Measurements from ENCODE around the gene SLC4A1AP.

The SLC4A1AP gene

GRCh38 chr2:27723372-27724144, 59.9 kb downstream of the SLC4A1AP start:
- Histone ChIP-seq H3K36me3 (ENCODE audit: low read length) (no peaks in the 10 kb centered on the region), H3K9me2 (replicated peaks; ENCODE audit: insufficient read depth, low read length) (no peaks in the 10 kb centered on the region), H3K79me2 (ENCODE audit: insufficient read depth, low read length) (no peaks in the 10 kb centered on the region), H4K20me1 (ENCODE audit: low read depth, low read length) (no peaks in the 10 kb centered on the region), H3K9me3 (ENCODE audit: insufficient read depth, low read length) (no peaks in the 10 kb centered on the region), H3K27ac (ENCODE audit: low read depth, low read length) (no peak overlapping the region), H3F3A (ENCODE audit: insufficient read depth) (no peaks in the 10 kb centered on the region), H3K9ac (ENCODE audit: low read length) (no peak overlapping the region), H3K4me2 (ENCODE audit: low read depth, low read length, poor library complexity, severe bottlenecking) (no peak overlapping the region), H3K27me3 (ENCODE audit: low read length) (no peaks in the 10 kb centered on the region), H2AFZ (ENCODE audit: low read depth, low read length, severe bottlenecking) (no peak overlapping the region), H3K4me3 (ENCODE audit: insufficient read depth, low read length, poor library complexity, severe bottlenecking) (no peak overlapping the region)
- TF ChIP-seq EZH2phosphoT487 (conservative IDR thresholded peaks at IDR 0.05; ENCODE audit: low read length) = no peak
- TF ChIP-seq, protein P1, sequence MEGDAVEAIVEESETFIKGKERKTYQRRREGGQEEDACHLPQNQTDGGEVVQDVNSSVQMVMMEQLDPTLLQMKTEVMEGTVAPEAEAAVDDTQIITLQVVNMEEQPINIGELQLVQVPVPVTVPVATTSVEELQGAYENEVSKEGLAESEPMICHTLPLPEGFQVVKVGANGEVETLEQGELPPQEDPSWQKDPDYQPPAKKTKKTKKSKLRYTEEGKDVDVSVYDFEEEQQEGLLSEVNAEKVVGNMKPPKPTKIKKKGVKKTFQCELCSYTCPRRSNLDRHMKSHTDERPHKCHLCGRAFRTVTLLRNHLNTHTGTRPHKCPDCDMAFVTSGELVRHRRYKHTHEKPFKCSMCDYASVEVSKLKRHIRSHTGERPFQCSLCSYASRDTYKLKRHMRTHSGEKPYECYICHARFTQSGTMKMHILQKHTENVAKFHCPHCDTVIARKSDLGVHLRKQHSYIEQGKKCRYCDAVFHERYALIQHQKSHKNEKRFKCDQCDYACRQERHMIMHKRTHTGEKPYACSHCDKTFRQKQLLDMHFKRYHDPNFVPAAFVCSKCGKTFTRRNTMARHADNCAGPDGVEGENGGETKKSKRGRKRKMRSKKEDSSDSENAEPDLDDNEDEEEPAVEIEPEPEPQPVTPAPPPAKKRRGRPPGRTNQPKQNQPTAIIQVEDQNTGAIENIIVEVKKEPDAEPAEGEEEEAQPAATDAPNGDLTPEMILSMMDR (IDR thresholded peaks at IDR 0.05; ENCODE audit: insufficient read depth, low read length, poor library complexity, severe bottlenecking) = peak; percentile 59

GRCh38 chr2:27724191-27724590, 60.5 kb downstream of the SLC4A1AP start:
- Histone ChIP-seq H3K9me2 (replicated peaks; ENCODE audit: insufficient read depth, low read length) (no peaks in the 10 kb centered on the region), H4K20me1 (ENCODE audit: low read depth, low read length) (no peaks in the 10 kb centered on the region), H3K9ac (ENCODE audit: low read length) (no peak overlapping the region), H3K36me3 (ENCODE audit: low read length) (no peaks in the 10 kb centered on the region), H2AFZ (ENCODE audit: low read depth, low read length, severe bottlenecking) (no peak overlapping the region), H3K9me3 (ENCODE audit: insufficient read depth, low read length) (no peaks in the 10 kb centered on the region), H3K79me2 (ENCODE audit: insufficient read depth, low read length) (no peaks in the 10 kb centered on the region), H3K4me2 (ENCODE audit: low read depth, low read length, poor library complexity, severe bottlenecking) (no peak overlapping the region), H3K27ac (ENCODE audit: low read depth, low read length) (no peak overlapping the region), H3F3A (ENCODE audit: insufficient read depth) (no peaks in the 10 kb centered on the region), H3K27me3 (ENCODE audit: low read length) (no peaks in the 10 kb centered on the region), H3K4me3 (ENCODE audit: insufficient read depth, low read length, poor library complexity, severe bottlenecking) (no peak overlapping the region)
- TF ChIP-seq EZH2phosphoT487 (conservative IDR thresholded peaks at IDR 0.05; ENCODE audit: low read length) = no peak
- TF ChIP-seq, protein P1 (IDR thresholded peaks at IDR 0.05; ENCODE audit: insufficient read depth, low read length, poor library complexity, severe bottlenecking) = no peak

GRCh38 chr2:27724905-27725701, 61.4 kb downstream of the SLC4A1AP start:
- no peaks in the 10 kb centered on the region for H3K79me2 ChIP-seq (ENCODE audit: insufficient read depth, low read length)
- H3K9me3 ChIP-seq (ENCODE audit: insufficient read depth, low read length) = no peaks in the 10 kb centered on the region
- no peak overlapping the region for H2AFZ ChIP-seq (ENCODE audit: low read depth, low read length, severe bottlenecking)
- no peaks in the 10 kb centered on the region for H4K20me1 ChIP-seq (ENCODE audit: low read depth, low read length)
- no peaks in the 10 kb centered on the region for H3K9me2 ChIP-seq (replicated peaks; ENCODE audit: insufficient read depth, low read length)
- H3K4me2 ChIP-seq (ENCODE audit: low read depth, low read length, poor library complexity, severe bottlenecking) = no peak overlapping the region
- H3K9ac ChIP-seq (ENCODE audit: low read length) = no peak overlapping the region
- no peak overlapping the region for H3K4me3 ChIP-seq (ENCODE audit: insufficient read depth, low read length, poor library complexity, severe bottlenecking)
- no peak for TF ChIP-seq EZH2phosphoT487 (conservative IDR thresholded peaks at IDR 0.05; ENCODE audit: low read length)
- TF ChIP-seq, protein P1 (IDR thresholded peaks at IDR 0.05; ENCODE audit: insufficient read depth, low read length, poor library complexity, severe bottlenecking) = no peak
- no peaks in the 10 kb centered on the region for H3K36me3 ChIP-seq (ENCODE audit: low read length)
- no peaks in the 10 kb centered on the region for H3F3A ChIP-seq (ENCODE audit: insufficient read depth)
- no peaks in the 10 kb centered on the region for H3K27me3 ChIP-seq (ENCODE audit: low read length)
- H3K27ac ChIP-seq (ENCODE audit: low read depth, low read length) = no peak overlapping the region
